Progenitor cell of endocrine pancreas (in vitro differentiated cells): Measurements from ENCODE around the gene NAALAD2. TPM values are rescaled to one million over a fixed set of nuclear protein-coding genes. Genes with fewer than 3 reads are reported as not detected.

Source experiments
- DNase-seq: peaks from one replicate; pipeline ENCODE4 v3.0.0; 2021; ENCODE audit warnings: low spot score; ENCODE audit not compliant: unreplicated experiment
- H3K27ac Mint-ChIP-seq: 2 replicates; pipeline ENCODE4 v1.8.0; 2021; ENCODE audit warnings: mild to moderate bottlenecking, moderate library complexity, mixed read lengths
- H3K27me3 Mint-ChIP-seq: 2 replicates; pipeline ENCODE4 v1.8.0; 2021; ENCODE audit warnings: mixed read lengths
- H3K36me3 Mint-ChIP-seq: 2 replicates; pipeline ENCODE4 v1.8.0; 2022; ENCODE audit warnings: mixed read lengths; ENCODE audit not compliant: insufficient read depth
- H3K4me1 Mint-ChIP-seq: 2 replicates; pipeline ENCODE4 v1.8.0; 2021; ENCODE audit warnings: low read depth, mixed read lengths
- H3K4me3 Mint-ChIP-seq: 2 replicates; pipeline ENCODE4 v1.8.0; 2021; ENCODE audit warnings: low read depth, mild to moderate bottlenecking, moderate library complexity, mixed read lengths
- H3K9me3 Mint-ChIP-seq: 2 replicates; pipeline ENCODE4 v1.8.0; 2021; ENCODE audit warnings: low read depth, mixed read lengths
- CTCF ChIP-seq: fragments of 200-600 bp; sonication (generic); IDR thresholded peaks from one replicate; pipeline ENCODE4 v1.5.0; 2021; ENCODE audit warnings: antibody characterized with exemption, mild to moderate bottlenecking; ENCODE audit not compliant: unreplicated experiment
- total RNA-seq: library from RNA; stranded (reverse); gene quantifications from 2 replicates; pipeline ENCODE4 v1.2.1, GENCODE V29; 2021

Gene NAALAD2
- total RNA-seq, 1 donor from 2014 or later = 5.5 TPM

GRCh38 chr11:90178751-90179150 lies 44.3 kb downstream of the NAALAD2 start:
- no peak for TF ChIP-seq CTCF
- Mint-ChIP-seq H3K27ac (no peak overlapping the region), H3K9me3 (no peaks in the 10 kb centered on the region), H3K4me3 (no peak overlapping the region), H3K4me1 (no peaks in the 10 kb centered on the region), H3K36me3 (no peaks in the 10 kb centered on the region), H3K27me3 (no peaks in the 10 kb centered on the region)
- no peak for DNase-seq

- Mint-ChIP-seq H3K27me3 (no peaks in the 10 kb centered on the region), H3K9me3 (no peaks in the 10 kb centered on the region), H3K27ac (no peak overlapping the region), H3K36me3 (no peaks in the 10 kb centered on the region), H3K4me1 (no peaks in the 10 kb centered on the region), H3K4me3 (no peak overlapping the region)
- no peak for DNase-seq
- TF ChIP-seq CTCF = no peak
Observed at GRCh38 chr11:90179923-90180322, 45.5 kb downstream of the NAALAD2 start.

GRCh38 chr11:90187839-90188238 lies 53.4 kb downstream of the NAALAD2 start:
- Mint-ChIP-seq H3K4me1 (peaks cover 3% of the 10 kb centered on the region), H3K36me3 (peaks cover 4% of the 10 kb centered on the region), H3K9me3 (no peaks in the 10 kb centered on the region), H3K27me3 (no peaks in the 10 kb centered on the region), H3K27ac (peak overlapping the region; percentile 25), H3K4me3 (no peak overlapping the region)
- no peak for TF ChIP-seq CTCF
- DNase-seq = no peak

- DNase-seq = no peak
- Mint-ChIP-seq H3K36me3 (peaks cover 4% of the 10 kb centered on the region), H3K4me3 (no peak overlapping the region), H3K27me3 (no peaks in the 10 kb centered on the region), H3K4me1 (peaks cover 3% of the 10 kb centered on the region), H3K9me3 (no peaks in the 10 kb centered on the region), H3K27ac (no peak overlapping the region)
- TF ChIP-seq CTCF = no peak
Observed at GRCh38 chr11:90189011-90189410, 54.5 kb downstream of the NAALAD2 start.

- Mint-ChIP-seq H3K4me1 (peaks cover 3% of the 10 kb centered on the region), H3K9me3 (no peaks in the 10 kb centered on the region), H3K4me3 (no peak overlapping the region), H3K36me3 (peaks cover 3% of the 10 kb centered on the region), H3K27ac (no peak overlapping the region), H3K27me3 (no peaks in the 10 kb centered on the region)
- DNase-seq = no peak
- no peak for TF ChIP-seq CTCF
Observed at GRCh38 chr11:90192869-90193582, 58.6 kb downstream of the NAALAD2 start.
